SU-DHL-6 (cell line): ENCODE measurements around the gene MRPS24.

ENCODE experiments used
- H2AFZ ChIP-seq: fragments of 200-600 bp; sonication (generic); 2 replicates; pipeline ENCODE4 v1.6.1; 2014; ENCODE audit warnings: low read depth, mild to moderate bottlenecking, moderate library complexity, mixed read lengths, antibody characterized with exemption, low read length; ENCODE audit not compliant: severe bottlenecking
- H3F3A ChIP-seq: fragments of 200-600 bp; shearing (Covaris generic); 2 replicates; pipeline ENCODE4 v1.6.0; 2016; ENCODE audit warnings: antibody characterized with exemption, mild to moderate bottlenecking; ENCODE audit not compliant: insufficient read depth
- H3K27ac ChIP-seq: fragments of 200-600 bp; sonication (generic); 2 replicates; pipeline ENCODE4 v1.5.1; 2016; ENCODE audit warnings: low read depth, mild to moderate bottlenecking, low read length, moderate library complexity, mixed read lengths
- H3K27me3 ChIP-seq: fragments of 200-600 bp; sonication (generic), shearing (Covaris generic); 2 replicates; pipeline ENCODE4 v1.6.0; 2014; ENCODE audit warnings: mild to moderate bottlenecking, low read length
- H3K36me3 ChIP-seq: fragments of 200-600 bp; sonication (generic); 2 replicates; pipeline ENCODE4 v1.6.1; 2014; ENCODE audit warnings: mild to moderate bottlenecking, low read length, mixed read lengths
- H3K4me2 ChIP-seq: fragments of 300-600, 200-600 bp; shearing (Covaris generic), sonication (generic); 2 replicates; pipeline ENCODE4 v1.6.0; 2014; ENCODE audit warnings: low read length, low read depth, mild to moderate bottlenecking; ENCODE audit not compliant: poor library complexity, severe bottlenecking
- H3K4me3 ChIP-seq: fragments of 200-600 bp; sonication (generic); 2 replicates; pipeline ENCODE4 v1.5.1; 2014; ENCODE audit warnings: antibody characterized with exemption, low read length, mild to moderate bottlenecking, mixed read lengths; ENCODE audit not compliant: insufficient read depth, poor library complexity, severe bottlenecking
- H3K79me2 ChIP-seq: fragments of 200-600 bp; sonication (generic); 2 replicates; pipeline ENCODE4 v1.6.1; 2014; ENCODE audit warnings: mild to moderate bottlenecking, low read length, moderate library complexity; ENCODE audit not compliant: insufficient read depth
- H3K9ac ChIP-seq: fragments of 200-600 bp; sonication (generic); 2 replicates; pipeline ENCODE4 v1.7.0; 2014; ENCODE audit warnings: mild to moderate bottlenecking, low read length
- H3K9me2 ChIP-seq: fragments of 200-600 bp; sonication (generic); replicated peaks from 2 replicates; pipeline ENCODE4 v1.6.1; 2014; ENCODE audit warnings: low read length; ENCODE audit not compliant: insufficient read depth
- H3K9me3 ChIP-seq: fragments of 200-600 bp; sonication (generic); 2 replicates; pipeline ENCODE4 v1.6.1; 2014; ENCODE audit warnings: low read length, mixed read lengths; ENCODE audit not compliant: insufficient read depth
- H4K20me1 ChIP-seq: fragments of 200-600 bp; sonication (generic); 2 replicates; pipeline ENCODE4 v1.6.1; 2014; ENCODE audit warnings: low read depth, mild to moderate bottlenecking, antibody characterized with exemption, low read length, moderate library complexity, mixed read lengths
- EZH2phosphoT487 ChIP-seq: fragments of 200-600 bp; sonication (generic), shearing (Covaris generic); conservative IDR thresholded peaks from 2 replicates; pipeline ENCODE4 v1.6.1; 2018; ENCODE audit warnings: mild to moderate bottlenecking, antibody characterized with exemption, low read length, moderate library complexity, mixed read lengths
- TF ChIP-seq, protein P1 (sequence below): fragments of 200-600 bp; sonication (generic); IDR thresholded peaks from one replicate; pipeline ENCODE4 v1.5.1; 2017; ENCODE audit warnings: antibody characterized with exemption, mild to moderate bottlenecking, low read length, moderate library complexity; ENCODE audit not compliant: insufficient read depth, poor library complexity, severe bottlenecking

The MRPS24 gene

DNA sequence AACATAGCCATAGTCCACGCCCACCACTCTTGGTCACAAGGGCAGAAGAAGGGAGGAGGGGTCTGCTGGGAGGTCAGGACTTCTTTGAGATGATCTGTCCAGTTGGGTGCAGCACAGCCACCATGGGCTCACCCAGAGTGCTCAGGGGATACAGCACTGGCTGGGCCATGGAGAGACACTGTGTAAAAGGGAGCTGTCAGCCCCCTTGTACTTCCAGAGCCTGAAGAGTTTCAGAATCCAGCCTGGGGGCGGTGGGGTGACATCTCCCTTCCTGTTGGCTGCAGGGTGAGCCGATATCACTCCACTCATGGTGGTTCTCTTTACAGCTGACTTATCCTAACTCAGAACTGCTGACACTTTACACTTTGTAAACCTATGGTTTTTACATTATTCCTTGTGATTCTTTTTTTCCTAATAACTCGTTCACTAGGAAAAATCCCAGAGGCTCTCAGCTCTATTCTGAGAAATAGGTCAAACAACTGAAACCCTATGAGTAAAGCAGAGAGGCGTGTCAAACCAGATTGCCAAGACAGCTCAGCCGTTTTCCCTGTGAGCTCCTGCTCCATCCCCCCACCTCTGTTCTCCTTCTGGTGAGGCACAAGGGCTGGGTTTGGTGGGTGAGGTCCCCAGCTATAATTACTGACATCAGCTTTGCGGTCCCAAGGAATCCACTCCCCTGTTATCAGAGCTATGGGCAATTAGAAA, 3.2 kb upstream of the MRPS24 start:
- no peaks in the 10 kb centered on the region for H3K27me3 ChIP-seq
- H3K4me2 ChIP-seq: no peak overlapping the region
- no peak overlapping the region for H2AFZ ChIP-seq
- no peaks in the 10 kb centered on the region for H3K9me3 ChIP-seq
- no peaks in the 10 kb centered on the region for H4K20me1 ChIP-seq
- H3K79me2 ChIP-seq: no peaks in the 10 kb centered on the region
- TF ChIP-seq, protein P1, sequence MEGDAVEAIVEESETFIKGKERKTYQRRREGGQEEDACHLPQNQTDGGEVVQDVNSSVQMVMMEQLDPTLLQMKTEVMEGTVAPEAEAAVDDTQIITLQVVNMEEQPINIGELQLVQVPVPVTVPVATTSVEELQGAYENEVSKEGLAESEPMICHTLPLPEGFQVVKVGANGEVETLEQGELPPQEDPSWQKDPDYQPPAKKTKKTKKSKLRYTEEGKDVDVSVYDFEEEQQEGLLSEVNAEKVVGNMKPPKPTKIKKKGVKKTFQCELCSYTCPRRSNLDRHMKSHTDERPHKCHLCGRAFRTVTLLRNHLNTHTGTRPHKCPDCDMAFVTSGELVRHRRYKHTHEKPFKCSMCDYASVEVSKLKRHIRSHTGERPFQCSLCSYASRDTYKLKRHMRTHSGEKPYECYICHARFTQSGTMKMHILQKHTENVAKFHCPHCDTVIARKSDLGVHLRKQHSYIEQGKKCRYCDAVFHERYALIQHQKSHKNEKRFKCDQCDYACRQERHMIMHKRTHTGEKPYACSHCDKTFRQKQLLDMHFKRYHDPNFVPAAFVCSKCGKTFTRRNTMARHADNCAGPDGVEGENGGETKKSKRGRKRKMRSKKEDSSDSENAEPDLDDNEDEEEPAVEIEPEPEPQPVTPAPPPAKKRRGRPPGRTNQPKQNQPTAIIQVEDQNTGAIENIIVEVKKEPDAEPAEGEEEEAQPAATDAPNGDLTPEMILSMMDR: no peak
- no peak for TF ChIP-seq EZH2phosphoT487
- no peak overlapping the region for H3K27ac ChIP-seq
- no peak overlapping the region for H3K9ac ChIP-seq
- H3F3A ChIP-seq: peaks cover 5% of the 10 kb centered on the region; the same call in 1 of the 2 replicates
- H3K36me3 ChIP-seq: no peaks in the 10 kb centered on the region
- H3K9me2 ChIP-seq: no peaks in the 10 kb centered on the region
- no peak overlapping the region for H3K4me3 ChIP-seq

DNA sequence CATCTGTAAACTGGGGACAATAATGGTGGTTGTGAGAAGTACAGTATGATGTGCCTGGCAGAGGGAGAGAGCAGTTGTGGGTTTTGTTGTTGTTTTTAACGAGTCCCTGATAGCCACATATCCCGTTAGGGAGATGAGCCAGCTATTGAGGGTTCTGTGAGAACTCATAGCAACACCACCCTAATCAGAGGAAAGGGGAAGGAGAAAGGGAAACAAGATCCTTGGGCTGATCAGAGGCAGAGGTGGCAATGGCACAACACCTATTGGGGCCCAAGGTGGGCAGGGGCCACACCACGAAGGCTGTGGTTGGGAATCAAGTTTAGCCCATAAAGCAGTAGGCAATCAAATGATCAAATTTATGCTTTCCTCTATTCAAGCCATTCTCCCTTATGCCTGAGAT, 1.7 kb upstream of the MRPS24 start:
- H3F3A ChIP-seq: peaks cover 5% of the 10 kb centered on the region; the same call in 1 of the 2 replicates
- TF ChIP-seq, protein P1: no peak
- TF ChIP-seq EZH2phosphoT487: no peak
- H3K79me2 ChIP-seq: no peaks in the 10 kb centered on the region
- no peaks in the 10 kb centered on the region for H3K9me3 ChIP-seq
- no peaks in the 10 kb centered on the region for H3K36me3 ChIP-seq
- no peak overlapping the region for H3K9ac ChIP-seq
- no peaks in the 10 kb centered on the region for H3K9me2 ChIP-seq
- H3K27ac ChIP-seq: no peak overlapping the region
- no peaks in the 10 kb centered on the region for H3K27me3 ChIP-seq
- H2AFZ ChIP-seq: no peak overlapping the region
- H3K4me2 ChIP-seq: no peak overlapping the region
- H3K4me3 ChIP-seq: no peak overlapping the region
- no peaks in the 10 kb centered on the region for H4K20me1 ChIP-seq

DNA sequence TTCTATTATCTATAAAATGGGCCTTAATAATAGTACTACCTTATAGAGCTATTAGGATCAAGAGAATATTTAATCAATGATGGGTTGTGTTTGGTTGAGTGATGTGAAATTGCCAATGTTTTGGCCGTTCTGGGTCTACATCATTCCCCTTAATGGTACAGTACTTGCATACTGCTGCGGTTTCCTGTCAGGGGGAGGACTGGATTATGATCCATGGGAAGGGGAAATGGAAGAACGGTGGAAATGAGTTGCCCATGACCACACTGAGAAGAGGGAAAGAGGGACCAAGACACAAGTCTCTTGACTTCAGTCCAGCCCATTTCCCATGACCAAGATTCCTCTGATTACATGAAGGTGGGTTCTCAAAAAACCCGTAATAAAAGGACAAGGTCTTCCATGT, 999 bp upstream of the MRPS24 start:
- Histone ChIP-seq H3K36me3 (no peaks in the 10 kb centered on the region), H3K9me2 (no peaks in the 10 kb centered on the region), H3K27ac (no peak overlapping the region), H3K4me3 (no peak overlapping the region), H2AFZ (no peak overlapping the region), H3K27me3 (no peaks in the 10 kb centered on the region), H3K79me2 (no peaks in the 10 kb centered on the region), H3K9me3 (no peaks in the 10 kb centered on the region), H3K4me2 (peak overlapping the region; percentile 71), H3F3A (peaks cover 5% of the 10 kb centered on the region; the same call in 1 of the 2 replicates), H3K9ac (no peak overlapping the region), H4K20me1 (no peaks in the 10 kb centered on the region)
- TF ChIP-seq, protein P1: no peak
- TF ChIP-seq EZH2phosphoT487: no peak
